Fibroblast of skin of back (primary cell): Measurements from ENCODE around the gene HBS1L.
A peak's percentile ranks its signal among the peaks of the same experiment; 100 is the strongest.

ENCODE experiments used
- DNase-seq: peaks from one replicate; pipeline ENCODE4 v3.0.0-alpha.2; 2013

The HBS1L gene

GRCh38 chr6:135033238-135033637 is 21.4 kb downstream of the HBS1L start:
- DNase-seq: no peak

GRCh38 chr6:135030532-135031178 is 24.0 kb downstream of the HBS1L start:
- DNase-seq: no peak

GRCh38 chr6:135030056-135030473 is 24.6 kb downstream of the HBS1L start:
- DNase-seq: no peak

- DNase-seq: no peak
Observed at GRCh38 chr6:135025775-135026174, 28.8 kb downstream of the HBS1L start.

GRCh38 chr6:135025175-135025574 is 29.4 kb downstream of the HBS1L start:
- DNase-seq: no peak

- no peak for DNase-seq
Observed at GRCh38 chr6:135022050-135022697, 32.4 kb downstream of the HBS1L start.

- DNase-seq: no peak
Observed at GRCh38 chr6:135021310-135022049, 33.1 kb downstream of the HBS1L start.

- no peak for DNase-seq
Observed at GRCh38 chr6:135018941-135019340, 35.7 kb downstream of the HBS1L start.

- no peak for DNase-seq
Observed at GRCh38 chr6:135018052-135018451, 36.6 kb downstream of the HBS1L start.

GRCh38 chr6:135014353-135014832 is 40.2 kb downstream of the HBS1L start:
- DNase-seq: no peak

GRCh38 chr6:135013211-135013610 is 41.4 kb downstream of the HBS1L start:
- DNase-seq: no peak

- peak; percentile 17 for DNase-seq
Observed at GRCh38 chr6:135012764-135013163, 41.9 kb downstream of the HBS1L start.

GRCh38 chr6:135012349-135012748 is 42.3 kb downstream of the HBS1L start:
- no peak for DNase-seq

- no peak for DNase-seq
Observed at GRCh38 chr6:135008941-135009290, 45.7 kb downstream of the HBS1L start.

- no peak for DNase-seq
Observed at GRCh38 chr6:135008072-135008940, 46.3 kb downstream of the HBS1L start.

GRCh38 chr6:135006386-135006914 is 48.2 kb downstream of the HBS1L start:
- DNase-seq: no peak

GRCh38 chr6:135004399-135004798 is 50.2 kb downstream of the HBS1L start:
- DNase-seq: no peak

GRCh38 chr6:135002974-135003703 is 51.5 kb downstream of the HBS1L start:
- DNase-seq: no peak

- DNase-seq: peak; percentile 21
Observed at GRCh38 chr6:135002229-135002844, 52.3 kb downstream of the HBS1L start.

GRCh38 chr6:134999107-134999506 is 55.5 kb downstream of the HBS1L start:
- DNase-seq: no peak
